GM23248 (cell line): Measurements from ENCODE around the gene SYCE1. TPM values are rescaled to one million over a fixed set of nuclear protein-coding genes. Genes with fewer than 3 reads are reported as not detected.
A peak's percentile ranks its signal among the peaks of the same experiment; 100 is the strongest.

ENCODE experiments used
- DNase-seq: peaks from one replicate; pipeline ENCODE4 v3.0.0-alpha.2; 2015
- H2AFZ ChIP-seq: fragments of 200-600 bp; sonication (generic); 2 replicates; pipeline ENCODE4 v1.6.1; 2016; ENCODE audit warnings: antibody characterized with exemption
- H3F3A ChIP-seq: fragments of 200-600 bp; sonication (generic); 2 replicates; pipeline ENCODE4 v1.6.1; 2016; ENCODE audit warnings: mild to moderate bottlenecking, antibody characterized with exemption, mixed run types; ENCODE audit not compliant: insufficient read depth
- H3K27ac ChIP-seq: fragments of 200-600 bp; sonication (generic); 2 replicates; pipeline ENCODE4 v1.5.1; 2016; ENCODE audit warnings: mild to moderate bottlenecking
- H3K27me3 ChIP-seq: fragments of 200-600 bp; sonication (generic); replicated peaks from 2 replicates; pipeline ENCODE4 v1.6.1; 2016; ENCODE audit warnings: mild to moderate bottlenecking; ENCODE audit not compliant: insufficient read depth
- H3K36me3 ChIP-seq: fragments of 200-600 bp; sonication (generic); 2 replicates; pipeline ENCODE4 v1.6.1; 2016; ENCODE audit warnings: low read depth, mild to moderate bottlenecking
- H3K4me1 ChIP-seq: fragments of 200-600 bp; sonication (generic); 2 replicates; pipeline ENCODE4 v1.6.1; 2016; ENCODE audit warnings: mild to moderate bottlenecking; ENCODE audit not compliant: insufficient read depth
- H3K4me2 ChIP-seq: fragments of 200-600 bp; sonication (generic); one replicate; pipeline ENCODE4 v1.6.1; 2016; ENCODE audit warnings: mild to moderate bottlenecking; ENCODE audit not compliant: unreplicated experiment
- H3K4me3 ChIP-seq: fragments of 200-600 bp; sonication (generic); 2 replicates; pipeline ENCODE4 v1.5.1; 2016; ENCODE audit warnings: mild to moderate bottlenecking
- H3K79me2 ChIP-seq: fragments of 200-600 bp; sonication (generic); 2 replicates; pipeline ENCODE4 v1.6.1; 2016; ENCODE audit warnings: mild to moderate bottlenecking; ENCODE audit not compliant: insufficient read depth
- H3K9ac ChIP-seq: fragments of 200-600 bp; sonication (generic); 2 replicates; pipeline ENCODE4 v1.6.1; 2016; ENCODE audit warnings: mild to moderate bottlenecking
- H3K9me2 ChIP-seq: fragments of 200-600 bp; sonication (generic); 2 replicates; pipeline ENCODE4 v1.6.1; 2016; ENCODE audit warnings: mixed run types, mild to moderate bottlenecking, moderate library complexity; ENCODE audit not compliant: insufficient read depth
- H3K9me3 ChIP-seq: fragments of 200-600 bp; sonication (generic); one replicate; pipeline ENCODE4 v1.6.1; 2017; ENCODE audit warnings: low read depth
- H4K20me1 ChIP-seq: fragments of 200-600 bp; sonication (generic); 2 replicates; pipeline ENCODE4 v1.6.0; 2016; ENCODE audit not compliant: insufficient read depth
- EZH2 ChIP-seq: fragments of 200-600 bp; sonication (generic); IDR thresholded peaks from 2 replicates; pipeline ENCODE4 v1.6.1; 2018; ENCODE audit warnings: antibody characterized with exemption, mild to moderate bottlenecking; ENCODE audit not compliant: insufficient read depth, poor library complexity, severe bottlenecking
- EZH2phosphoT487 ChIP-seq: fragments of 200-600 bp; sonication (generic); IDR thresholded peaks from 2 replicates; pipeline ENCODE4 v1.6.1; 2018; ENCODE audit warnings: antibody characterized with exemption, moderate library complexity, mild to moderate bottlenecking, low read depth; ENCODE audit not compliant: insufficient read depth
- WGBS, 2 experiments: methylation state at CpG; one replicate each; pipeline ENCODE4 v1.1.6; 2015 to 2017; ENCODE audit warnings: low lambda C conversion rate in 2 of 2, low coverage in 1 of 2; ENCODE audit errors: missing lambda C conversion rate in 2 of 2; 5-methylcytosine and 5-hydroxymethylcytosine counted together
- in situ Hi-C: fragments of 300-500 bp; cut with MboI; formaldehyde crosslinking; loops from 2 replicates; pipeline ENCODE4 v1.15.0; 2020
- polyA plus RNA-seq: library from polyadenylated mRNA; unstranded; fragments of >200 nt; fragmentation: Nextera tagmentation; extraction: Ambion mirVana; gene quantifications from 2 replicates; pipeline ENCODE4 v1.2.1, GENCODE V29; 2016
- total RNA-seq: library from RNA; depleted of rRNA; stranded (reverse); fragments of >200 nt; shearing (Covaris generic); gene quantifications from 2 replicates; pipeline ENCODE4 v1.2.3, GENCODE V29; 2014; rRNA removed

The SYCE1 gene, protein sequence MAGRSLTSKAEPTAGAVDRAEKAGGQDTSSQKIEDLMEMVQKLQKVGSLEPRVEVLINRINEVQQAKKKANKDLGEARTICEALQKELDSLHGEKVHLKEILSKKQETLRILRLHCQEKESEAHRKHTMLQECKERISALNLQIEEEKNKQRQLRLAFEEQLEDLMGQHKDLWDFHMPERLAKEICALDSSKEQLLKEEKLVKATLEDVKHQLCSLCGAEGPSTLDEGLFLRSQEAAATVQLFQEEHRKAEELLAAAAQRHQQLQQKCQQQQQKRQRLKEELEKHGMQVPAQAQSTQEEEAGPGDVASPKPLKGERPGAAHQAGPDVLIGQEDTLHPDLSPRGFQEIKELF
- not detected in 2 replicates for total RNA-seq
- not detected in 2 replicates for polyA plus RNA-seq

DNA sequence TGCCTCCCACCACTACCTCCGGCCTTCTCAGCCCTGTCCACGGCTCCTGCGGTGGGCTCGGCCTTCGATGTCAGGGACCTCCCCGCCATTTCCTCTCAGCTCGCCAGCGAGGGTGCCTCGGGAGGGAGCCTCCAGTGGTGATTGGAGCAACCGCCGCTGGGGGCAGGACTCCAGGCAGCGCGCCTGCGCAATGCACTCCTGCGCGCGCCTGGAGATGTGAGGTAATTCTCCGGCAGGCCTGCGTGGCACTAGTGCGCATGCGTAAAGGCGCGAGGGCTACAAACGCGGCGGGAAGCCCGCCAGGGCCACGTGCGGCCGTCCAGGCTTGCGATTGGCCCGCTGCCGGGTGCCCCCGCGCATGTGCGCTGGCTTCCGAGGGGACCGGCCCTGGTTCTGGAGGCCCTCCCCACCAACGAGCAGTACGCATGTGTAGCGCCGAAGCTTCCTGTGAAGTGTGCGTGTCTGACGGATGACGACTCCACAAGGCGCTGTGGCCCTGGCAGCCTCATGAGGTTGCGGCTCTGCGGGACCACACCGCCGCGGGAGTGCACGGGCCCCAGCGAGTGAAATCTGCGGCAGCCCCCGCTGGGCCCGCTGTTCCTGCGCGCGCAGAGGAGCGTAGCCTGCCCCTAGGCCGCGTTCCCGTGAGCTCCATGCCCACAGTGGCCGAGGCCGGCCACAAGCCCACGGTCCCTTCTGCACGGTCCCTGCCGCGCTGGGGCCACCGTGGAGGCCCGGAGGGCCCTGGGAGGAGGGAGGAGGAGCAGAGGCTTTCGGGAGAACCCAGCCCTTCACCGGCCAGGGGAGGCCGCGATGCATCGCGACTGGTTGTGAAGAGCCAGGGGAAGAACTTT lies at the start of gene SYCE1:
Gene SYCE1 (minus strand): TSS at position 143 of the 854 bp plus-strand sequence. CDS start 54 bp downstream, at position 89.
- Histone ChIP-seq H3K79me2 (no peaks in the 10 kb centered on the region), H3K9me2 (no peaks in the 10 kb centered on the region), H3K4me3 (no peak within 1 kb of the TSS), H3F3A (no peaks in the 10 kb centered on the region), H3K9ac (no peak within 1 kb of the TSS), H2AFZ (no peak within 1 kb of the TSS), H3K9me3 (no peaks in the 10 kb centered on the region), H4K20me1 (no peaks in the 10 kb centered on the region), H3K36me3 (no peaks in the 10 kb centered on the region), H3K27ac (no peak within 1 kb of the TSS), H3K4me1 (no peaks in the 10 kb centered on the region), H3K4me2 (no peak within 1 kb of the TSS), H3K27me3 (no peaks in the 10 kb centered on the region; the same call in 1 of the 2 replicates)
- TF ChIP-seq EZH2phosphoT487 (no peak), EZH2 (no peak)
- 69 to 70% methylated on average over 73 to 77 of the region's 77 CpGs for WGBS, 2 experiments
- DNase-seq, result no peak
- in situ Hi-C loops, result no loop called here

DNA sequence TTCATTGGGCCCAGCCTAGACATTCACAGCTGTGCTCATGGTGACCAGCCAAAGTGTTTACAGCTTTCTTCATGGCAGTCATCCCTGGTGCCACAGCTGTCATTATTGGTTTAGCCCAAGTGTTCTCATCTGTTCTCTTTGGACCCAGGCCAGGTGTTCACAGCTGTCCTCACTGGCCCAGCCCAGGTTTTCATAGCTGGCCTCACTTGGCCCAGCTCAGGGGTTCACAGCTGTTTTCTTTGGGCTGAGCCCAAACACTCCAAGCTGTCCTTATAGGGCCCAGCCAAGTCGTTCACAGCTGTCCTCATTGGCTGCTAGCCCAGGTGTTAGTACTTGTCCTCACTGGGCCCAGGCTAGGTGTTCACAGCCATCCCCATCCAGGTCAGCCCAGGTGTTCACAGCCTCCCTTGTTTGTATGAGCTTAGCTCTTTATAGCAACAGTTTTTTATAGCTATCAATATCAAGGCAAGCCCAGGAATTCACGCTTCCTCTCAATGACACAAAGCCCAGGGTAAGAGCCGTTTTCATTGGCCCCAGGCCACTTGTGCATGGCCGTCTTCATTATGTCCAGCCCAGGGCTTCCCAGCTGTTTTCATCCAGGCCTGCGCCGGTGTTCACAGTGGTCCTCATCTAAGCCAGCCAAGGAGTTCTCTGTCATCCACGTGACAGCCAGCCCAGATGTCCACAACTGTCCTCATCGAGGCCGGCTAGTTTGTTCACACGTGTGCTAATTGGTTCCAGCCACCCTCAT lies 49.6 kb upstream of the SYCE1 start:
- Histone ChIP-seq H3K36me3 (no peaks in the 10 kb centered on the region), H3F3A (no peaks in the 10 kb centered on the region), H3K27me3 (peaks cover 10% of the 10 kb centered on the region; the same call in 1 of the 2 replicates), H3K27ac (no peak overlapping the region), H3K4me2 (no peak overlapping the region), H3K9me3 (no peaks in the 10 kb centered on the region), H3K9me2 (no peaks in the 10 kb centered on the region), H2AFZ (no peak overlapping the region), H3K79me2 (no peaks in the 10 kb centered on the region), H4K20me1 (no peaks in the 10 kb centered on the region), H3K4me3 (no peak overlapping the region), H3K9ac (no peak overlapping the region), H3K4me1 (no peaks in the 10 kb centered on the region)
- TF ChIP-seq EZH2 (no peak), EZH2phosphoT487 (no peak)
- 65% methylated on average over 10 of the region's 10 CpGs for WGBS, 2 experiments
- in situ Hi-C loops, result no loop called here
- no peak for DNase-seq

DNA sequence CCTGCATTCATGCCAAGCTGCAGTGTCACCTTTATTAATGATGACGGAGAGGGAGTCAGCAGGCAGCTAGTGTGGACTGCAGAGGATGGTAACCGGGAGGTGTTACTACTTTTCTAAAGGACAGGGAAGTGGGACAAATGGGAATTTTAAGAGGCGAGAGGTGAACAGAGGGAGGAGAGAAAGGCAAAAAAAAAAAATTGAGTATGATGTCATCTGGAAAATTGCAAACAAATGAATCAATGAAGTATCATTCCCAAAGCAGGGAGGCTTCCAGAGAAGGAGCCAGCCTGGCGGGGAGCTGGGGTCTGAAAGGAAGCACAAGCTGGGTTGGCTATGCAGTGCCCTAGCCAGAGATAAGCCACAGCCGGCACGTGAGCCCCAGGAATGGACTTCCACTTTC lies 48.3 kb upstream of the SYCE1 start:
- H3K9me3 ChIP-seq, result no peaks in the 10 kb centered on the region
- peak; percentile 7 for DNase-seq
- no peak overlapping the region for H3K9ac ChIP-seq
- no peak overlapping the region for H2AFZ ChIP-seq
- no peak overlapping the region for H3K4me2 ChIP-seq
- no peaks in the 10 kb centered on the region for H3K36me3 ChIP-seq
- no peaks in the 10 kb centered on the region for H3K79me2 ChIP-seq
- H3K27me3 ChIP-seq, result peaks cover 10% of the 10 kb centered on the region; the same call in 1 of the 2 replicates
- H4K20me1 ChIP-seq, result no peaks in the 10 kb centered on the region
- TF ChIP-seq EZH2phosphoT487 (no peak), EZH2 (no peak)
- in situ Hi-C loops, result no loop called here
- WGBS, 2 experiments, result 17 to 29% methylated on average over 6 of the region's 6 CpGs
- no peak overlapping the region for H3K4me3 ChIP-seq
- no peaks in the 10 kb centered on the region for H3K9me2 ChIP-seq
- H3K4me1 ChIP-seq, result no peaks in the 10 kb centered on the region
- no peaks in the 10 kb centered on the region for H3F3A ChIP-seq
- H3K27ac ChIP-seq, result no peak overlapping the region

DNA sequence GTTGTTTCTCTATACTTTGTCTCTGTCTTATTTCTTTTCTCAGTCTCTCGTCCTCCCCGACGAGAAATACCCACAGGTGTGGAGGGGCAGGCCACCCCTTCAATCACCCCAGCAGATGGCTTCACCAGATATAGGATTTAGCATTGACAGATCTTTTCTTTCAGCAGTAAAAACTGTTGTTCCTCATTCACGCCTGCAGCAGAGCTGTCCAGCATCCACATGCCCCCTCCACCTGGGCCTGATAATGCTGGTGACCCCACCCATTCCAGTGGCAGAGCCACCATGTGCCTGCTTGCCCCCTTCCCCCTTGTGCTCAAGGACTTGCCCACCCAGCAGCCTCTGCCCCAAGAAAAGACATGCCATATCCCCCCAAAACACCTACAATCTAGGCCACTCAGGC lies 45.7 kb upstream of the SYCE1 start:
- in situ Hi-C loops, result no loop called here
- Histone ChIP-seq H3K9me2 (no peaks in the 10 kb centered on the region), H3K36me3 (no peaks in the 10 kb centered on the region), H3K4me3 (no peak overlapping the region), H3K79me2 (no peaks in the 10 kb centered on the region), H3K9me3 (no peaks in the 10 kb centered on the region), H3K27me3 (peaks cover 23% of the 10 kb centered on the region), H3F3A (no peaks in the 10 kb centered on the region), H3K4me2 (no peak overlapping the region), H2AFZ (no peak overlapping the region), H3K4me1 (no peaks in the 10 kb centered on the region), H3K9ac (no peak overlapping the region), H4K20me1 (no peaks in the 10 kb centered on the region), H3K27ac (no peak overlapping the region)
- DNase-seq, result no peak
- TF ChIP-seq EZH2phosphoT487 (no peak), EZH2 (no peak)
- WGBS, 2 experiments, result 10 to 19% methylated on average over 4 of the region's 4 CpGs
